WTC11 (cell line): ENCODE data around the gene DENND1B. TPM values are rescaled to one million over a fixed set of nuclear protein-coding genes. Genes with fewer than 3 reads are reported as not detected.

Experiments
- ATAC-seq: fragments of 200-7000 bp; cut with Tn5 transposase; 2 replicates; pipeline ENCODE4 v1.10.0; 2021; ENCODE audit warnings: mild to moderate bottlenecking, moderate library complexity
- CTCF ChIA-PET: fragments of 300-600 bp; sonication (Branson Sonifier 250); formaldehyde crosslinking; loops from one replicate; lab custom pipeline; 2021; ENCODE audit warnings: antibody characterized with exemption; lab: Charles Lee
- POLR2A ChIA-PET: fragments of 350-600 bp; sonication (Branson Sonifier 250); formaldehyde crosslinking; loops from one replicate; lab custom pipeline; 2021; ENCODE audit warnings: antibody characterized with exemption; lab: Charles Lee
- DNase-seq: peaks from one replicate; pipeline ENCODE4 v3.0.0; 2021; ENCODE audit warnings: low spot score
- H3K27ac Mint-ChIP-seq: 2 replicates; pipeline ENCODE4 v1.8.0; 2021; ENCODE audit warnings: mixed read lengths
- H3K27me3 Mint-ChIP-seq: 2 replicates; pipeline ENCODE4 v1.8.0; 2021; ENCODE audit warnings: low read depth, mild to moderate bottlenecking, moderate library complexity, mixed read lengths
- H3K36me3 Mint-ChIP-seq: 2 replicates; pipeline ENCODE4 v1.8.0; 2021; ENCODE audit warnings: mixed read lengths
- H3K4me1 Mint-ChIP-seq: 2 replicates; pipeline ENCODE4 v1.8.0; 2022; ENCODE audit warnings: mixed read lengths
- H3K4me3 Mint-ChIP-seq: 2 replicates; pipeline ENCODE4 v1.8.0; 2021; ENCODE audit warnings: mild to moderate bottlenecking, moderate library complexity, mixed read lengths
- H3K9me3 Mint-ChIP-seq: 2 replicates; pipeline ENCODE4 v1.8.0; 2021; ENCODE audit warnings: mixed read lengths
- ARID4B ChIP-seq: sonication (generic); formaldehyde crosslinking; IDR thresholded peaks from 2 replicates; pipeline ENCODE4 v1.8.0; 2023; ENCODE audit warnings: missing genetic modification reagents, mild to moderate bottlenecking, borderline replicate concordance
- ATF2 ChIP-seq: sonication (generic); formaldehyde crosslinking; IDR thresholded peaks from 2 replicates; pipeline ENCODE4 v1.8.1; 2022; ENCODE audit warnings: low read depth, missing genetic modification reagents, borderline replicate concordance
- ATF3 ChIP-seq: sonication (generic); formaldehyde crosslinking; conservative IDR thresholded peaks from 2 replicates; pipeline ENCODE4 v1.8.1; 2022; ENCODE audit warnings: mild to moderate bottlenecking, missing genetic modification reagents
- CBFB ChIP-seq: sonication (generic); formaldehyde crosslinking; IDR thresholded peaks from 2 replicates; pipeline ENCODE4 v1.8.1; 2022; ENCODE audit warnings: mild to moderate bottlenecking, low read depth, missing genetic modification reagents
- CDX4 ChIP-seq: fragments of 250-450 bp; sonication (Bioruptor Pico); IDR thresholded peaks from 2 replicates; pipeline ENCODE4 v1.9.0; 2021; ENCODE audit warnings: moderate library complexity, mild to moderate bottlenecking, inconsistent platforms, borderline replicate concordance
- FOXJ3 ChIP-seq: sonication (generic); formaldehyde crosslinking; IDR thresholded peaks from 2 replicates; pipeline ENCODE4 v1.9.0; 2021; ENCODE audit warnings: missing genetic modification reagents, mild to moderate bottlenecking, borderline replicate concordance
- HMGA2 ChIP-seq: fragments of 250-450 bp; sonication (Bioruptor Pico); IDR thresholded peaks from 2 replicates; pipeline ENCODE4 v1.4.0; 2021; ENCODE audit warnings: mild to moderate bottlenecking, moderate library complexity
- IRF2 ChIP-seq: sonication (generic); formaldehyde crosslinking; IDR thresholded peaks from 2 replicates; pipeline ENCODE4 v1.8.0; 2022; ENCODE audit warnings: low read depth, missing genetic modification reagents, borderline replicate concordance
- JUN ChIP-seq: sonication (generic); formaldehyde crosslinking; IDR thresholded peaks from 2 replicates; pipeline ENCODE4 v1.8.0; 2023; ENCODE audit warnings: mild to moderate bottlenecking, missing genetic modification reagents
- PRRX2 ChIP-seq: fragments of 250-450 bp; sonication (Bioruptor Pico); IDR thresholded peaks from 2 replicates; pipeline ENCODE4 v1.8.0; 2021; ENCODE audit warnings: mild to moderate bottlenecking
- STAT6 ChIP-seq: sonication (generic); formaldehyde crosslinking; conservative IDR thresholded peaks from 2 replicates; pipeline ENCODE4 v1.8.1; 2023; ENCODE audit warnings: mild to moderate bottlenecking, low read depth, missing genetic modification reagents, moderate library complexity
- ZMAT4 ChIP-seq: fragments of 250-450 bp; sonication (Bioruptor Pico); IDR thresholded peaks from 2 replicates; pipeline ENCODE4 v1.9.0; 2021; ENCODE audit warnings: mild to moderate bottlenecking
- ZNF121 ChIP-seq: sonication (generic); formaldehyde crosslinking; IDR thresholded peaks from 2 replicates; pipeline ENCODE4 v1.8.0; 2023; ENCODE audit warnings: missing genetic modification reagents
- ZNF281 ChIP-seq: sonication (generic); formaldehyde crosslinking; IDR thresholded peaks from 2 replicates; pipeline ENCODE4 v1.8.0; 2023; ENCODE audit warnings: mild to moderate bottlenecking, missing genetic modification reagents
- total RNA-seq: library from RNA; stranded (reverse); gene quantifications from 3 replicates; pipeline ENCODE4 v1.2.3, GENCODE V29; 2021

Gene DENND1B
- total RNA-seq, 1 experiment from 2014 or later: 4.3 TPM

- no peak for TF ChIP-seq ATF2 (CRISPR knock-in tag)
- no peak for TF ChIP-seq ATF3 (CRISPR knock-in tag)
- no peak for TF ChIP-seq IRF2 (CRISPR knock-in tag)
- TF ChIP-seq ZNF281: no peak
- TF ChIP-seq ZMAT4 (CRISPR knock-in tag): no peak
- no peak for TF ChIP-seq FOXJ3
- TF ChIP-seq STAT6 (CRISPR knock-in tag): no peak
- no peak for TF ChIP-seq JUN (CRISPR knock-in tag)
- no peak for TF ChIP-seq CBFB (CRISPR knock-in tag)
Measured at GRCh38 chr1:197664391-197664790, 110.9 kb downstream of the DENND1B start (continued).

- Mint-ChIP-seq H3K9me3 (no peaks in the 10 kb centered on the region), H3K36me3 (no peaks in the 10 kb centered on the region), H3K27ac (no peak overlapping the region), H3K27me3 (no peaks in the 10 kb centered on the region), H3K4me1 (peaks cover 11% of the 10 kb centered on the region)
- ChIA-PET CTCF (no interaction called here), POLR2A (no interaction called here)
- peak; percentile 80 for ATAC-seq
- TF ChIP-seq CDX4 (CRISPR knock-in tag): no peak
- no peak for TF ChIP-seq ARID4B
- TF ChIP-seq PRRX2 (CRISPR knock-in tag): no peak
- no peak for TF ChIP-seq HMGA2 (CRISPR knock-in tag)
- no peak for TF ChIP-seq ZNF121
- TF ChIP-seq, all 79 proteins: peak for 0
- no peak for DNase-seq
- no peak overlapping the region for H3K4me3 Mint-ChIP-seq
Measured at GRCh38 chr1:197663162-197663953, 111.9 kb downstream of the DENND1B start.
